NB4 (cell line): ENCODE results near the gene PCDHA1.

ENCODE experiments used
- DNase-seq: peaks from one replicate; pipeline ENCODE4 v3.0.0; 2010; ENCODE audit warnings: low read depth
- H3K4me3 ChIP-seq: one replicate; pipeline ENCODE4 v1.5.1; 2011; ENCODE audit warnings: mild to moderate bottlenecking, low read depth, low read length, moderate library complexity
- CTCF ChIP-seq: IDR thresholded peaks from one replicate; pipeline ENCODE4 v1.5.1; 2012; ENCODE audit warnings: low read depth, low read length
- MAX ChIP-seq: IDR thresholded peaks from 2 replicates; pipeline ENCODE4 v1.6.1; 2011; ENCODE audit warnings: low read depth, low read length
- MYC ChIP-seq: IDR thresholded peaks from 2 replicates; pipeline ENCODE4 v1.6.1; 2011; ENCODE audit warnings: low read depth, low read length
- POLR2A ChIP-seq: IDR thresholded peaks from 2 replicates; pipeline ENCODE4 v1.6.1; 2011; ENCODE audit warnings: mild to moderate bottlenecking; ENCODE audit not compliant: insufficient read length; ENCODE audit errors: extremely low read depth

Gene PCDHA1

GRCh38 chr5:141040771-141041426 is 255.0 kb downstream of the PCDHA1 start:
- no peak overlapping the region for H3K4me3 ChIP-seq
- TF ChIP-seq MAX = 0 out of 2 replicates have a peak, but pooled peaks have one; percentile 27
- no peak for TF ChIP-seq POLR2A
- TF ChIP-seq CTCF = peak; percentile 52
- DNase-seq = peak; percentile 87

GRCh38 chr5:141041427-141041785 is 255.5 kb downstream of the PCDHA1 start:
- DNase-seq = no peak
- TF ChIP-seq POLR2A (no peak), MAX (no peak), MYC (no peak), CTCF (no peak)
- no peak overlapping the region for H3K4me3 ChIP-seq

- TF ChIP-seq MYC (no peak), CTCF (no peak), POLR2A (no peak), MAX (no peak)
- no peak for DNase-seq
- no peak overlapping the region for H3K4me3 ChIP-seq
Measured at GRCh38 chr5:141042555-141042954, 256.6 kb downstream of the PCDHA1 start.

GRCh38 chr5:141050622-141051520 is 264.9 kb downstream of the PCDHA1 start, which contains the start of gene PCDHB1:
Gene PCDHB1 (plus strand): TSS chr5:141051374. CDS start chr5:141051471, 97 bp downstream.
- TF ChIP-seq MAX = no peak
- no peak for TF ChIP-seq CTCF
- no peak for TF ChIP-seq MYC
- no peak for TF ChIP-seq POLR2A
- DNase-seq = no peak
- no peak within 1 kb of the TSS for H3K4me3 ChIP-seq

GRCh38 chr5:141051521-141051866 is 265.6 kb downstream of the PCDHA1 start:
- DNase-seq = no peak
- H3K4me3 ChIP-seq = no peak overlapping the region
- TF ChIP-seq MYC (no peak), CTCF (no peak), POLR2A (no peak), MAX (no peak)
